ENCODE measurements around the gene PGS1.

The PGS1 gene

DNA sequence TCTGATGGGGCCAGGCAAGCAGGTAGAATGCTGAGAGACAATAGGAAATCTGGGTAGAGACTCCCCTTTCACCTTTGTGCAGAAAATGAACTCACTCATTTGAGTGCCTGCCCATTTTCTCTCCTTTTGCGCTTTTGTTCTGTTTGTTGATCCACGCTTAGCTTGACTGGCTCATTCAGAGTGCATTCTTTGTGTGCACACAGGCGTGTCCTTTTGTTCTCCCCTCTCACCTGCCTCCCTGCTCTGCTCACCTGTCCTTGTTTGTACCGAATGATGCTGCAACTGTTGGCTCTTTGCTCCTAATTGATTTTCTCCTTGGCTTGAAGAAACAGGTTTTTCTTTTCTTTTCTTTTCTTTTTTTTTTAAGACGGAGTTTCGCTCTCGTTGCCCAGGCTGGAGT lies 15.8 kb downstream of the PGS1 start:
- DNase-seq (ENCODE audit: insufficient read length) = no peak
- no peak for FAIRE-seq
- no peak for TF ChIP-seq POLR2A (IDR thresholded peaks at IDR 0.05; ENCODE audit: low read depth, low read length)
- no peak for TF ChIP-seq POLR2AphosphoS5 (IDR thresholded peaks at IDR 0.05; ENCODE audit: low read depth, low read length)
- TF ChIP-seq TAF1 (IDR thresholded peaks at IDR 0.05; ENCODE audit: borderline replicate concordance, low read depth, low read length) = no peak

DNA sequence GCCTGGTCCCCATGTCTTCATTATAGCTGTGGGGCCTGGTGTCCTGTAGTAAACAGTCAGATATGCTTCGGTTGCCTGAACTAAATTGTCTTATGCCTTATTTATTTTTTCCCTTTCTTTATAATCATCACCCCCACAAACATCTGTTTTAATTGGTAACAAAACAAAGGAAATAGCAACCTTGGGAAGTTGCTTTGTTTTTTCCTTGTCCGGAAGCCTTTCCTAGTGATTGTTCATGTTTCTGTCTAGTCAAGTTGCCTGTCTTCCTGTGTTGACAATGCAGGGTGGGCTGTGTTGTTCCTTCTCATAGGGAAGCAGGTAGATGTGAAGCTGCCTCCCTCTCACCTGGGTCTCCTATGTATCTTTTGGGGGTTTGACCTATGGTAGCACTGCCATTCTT lies 16.7 kb downstream of the PGS1 start:
- FAIRE-seq (no peak), DNase-seq (ENCODE audit: insufficient read length) (no peak)
- TF ChIP-seq TAF1 (IDR thresholded peaks at IDR 0.05; ENCODE audit: borderline replicate concordance, low read depth, low read length) (no peak), POLR2A (IDR thresholded peaks at IDR 0.05; ENCODE audit: low read depth, low read length) (no peak), POLR2AphosphoS5 (IDR thresholded peaks at IDR 0.05; ENCODE audit: low read depth, low read length) (no peak)

DNA sequence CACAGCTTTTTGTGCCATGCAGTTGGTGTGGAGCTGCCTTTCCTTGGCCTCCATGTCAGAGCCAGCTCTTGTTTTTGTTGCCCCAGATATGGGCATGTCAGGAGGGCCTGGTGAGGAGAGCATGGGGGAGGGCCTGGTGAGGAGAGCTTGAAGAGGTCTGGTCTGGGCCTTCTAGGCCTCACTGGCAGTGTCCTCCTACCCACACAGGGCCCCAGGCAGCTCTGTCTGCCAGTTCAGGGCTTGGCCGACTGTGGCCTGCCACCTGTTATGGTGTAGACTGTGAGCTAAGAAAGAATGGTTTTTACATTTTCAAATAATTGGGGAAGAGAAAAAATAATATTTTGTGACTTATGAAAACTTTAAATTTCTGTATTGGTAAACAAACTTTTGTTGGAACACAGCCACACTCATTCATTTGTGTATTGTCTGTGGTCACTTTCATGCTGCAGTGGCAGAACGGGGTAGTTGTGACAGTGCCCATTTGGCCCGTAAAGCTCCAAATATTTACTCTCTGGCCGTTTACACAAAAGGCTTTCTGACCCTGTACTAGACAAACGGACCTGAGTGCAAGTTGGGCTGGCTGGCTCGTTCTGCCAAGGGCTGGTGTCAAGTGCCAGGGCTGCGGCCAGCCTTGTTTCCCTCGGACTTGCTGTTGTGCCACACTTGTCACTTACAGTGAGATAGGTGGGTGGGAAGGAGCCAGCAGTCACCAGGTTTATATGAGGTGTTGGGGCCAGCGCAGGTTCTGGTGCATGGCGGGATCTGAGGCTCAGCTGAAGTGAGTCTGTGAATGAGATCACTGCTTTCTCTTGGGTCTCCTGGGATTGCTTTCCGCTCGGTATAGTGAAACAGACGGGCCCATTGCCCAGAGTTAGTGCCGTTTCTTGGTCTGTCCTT lies 18.2 kb downstream of the PGS1 start:
- TF ChIP-seq POLR2AphosphoS5 (IDR thresholded peaks at IDR 0.05; ENCODE audit: low read depth, low read length) = no peak
- TF ChIP-seq POLR2A (IDR thresholded peaks at IDR 0.05; ENCODE audit: low read depth, low read length) = no peak
- no peak for TF ChIP-seq TAF1 (IDR thresholded peaks at IDR 0.05; ENCODE audit: borderline replicate concordance, low read depth, low read length)
- DNase-seq (ENCODE audit: insufficient read length) = no peak
- FAIRE-seq = no peak

DNA sequence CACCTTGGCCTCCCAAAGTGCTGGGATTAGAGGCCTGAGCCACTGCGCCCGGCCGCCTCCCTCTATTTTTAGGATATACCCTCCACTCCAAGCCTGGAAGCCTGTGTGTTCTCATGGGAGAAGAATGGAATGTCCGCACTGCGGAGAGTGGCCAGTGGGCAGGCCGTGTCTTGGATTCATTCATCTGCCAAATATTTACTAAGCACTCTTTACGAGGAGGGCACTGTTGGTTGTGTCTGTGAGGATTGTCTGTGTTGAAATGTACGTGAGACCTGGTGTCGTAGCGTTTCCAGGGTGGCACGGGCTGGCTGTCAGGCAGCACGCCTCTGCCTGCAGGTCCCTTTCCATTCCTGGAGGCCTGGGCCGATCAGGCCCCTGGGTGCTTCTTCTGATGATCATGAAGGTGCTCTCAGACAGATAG lies 19.2 kb downstream of the PGS1 start:
- FAIRE-seq (no peak), DNase-seq (ENCODE audit: insufficient read length) (no peak)
- TF ChIP-seq POLR2A (IDR thresholded peaks at IDR 0.05; ENCODE audit: low read depth, low read length) = no peak

DNA sequence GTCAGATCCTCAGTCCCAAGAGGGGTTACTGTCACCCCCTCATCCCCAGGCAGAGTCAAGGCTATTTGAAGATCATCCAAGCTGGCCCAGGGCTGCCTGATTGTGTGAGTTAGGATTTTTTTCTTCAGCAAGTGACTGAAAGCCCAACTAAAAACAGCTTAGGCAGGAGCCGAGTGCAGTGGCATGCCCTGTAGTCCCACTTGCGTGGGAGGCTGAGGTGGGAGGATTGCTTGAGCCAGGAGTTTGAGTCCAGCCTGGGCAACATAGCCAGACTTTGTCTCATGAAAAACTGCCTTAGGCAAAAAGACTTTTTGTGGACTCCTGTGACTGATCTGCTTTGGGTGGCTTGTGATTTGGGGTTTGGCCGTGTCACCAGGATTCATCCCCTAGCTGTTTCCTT lies 19.9 kb downstream of the PGS1 start:
- FAIRE-seq (no peak), DNase-seq (ENCODE audit: insufficient read length) (no peak)
- TF ChIP-seq POLR2A (IDR thresholded peaks at IDR 0.05; ENCODE audit: low read depth, low read length) (no peak), POLR2AphosphoS5 (IDR thresholded peaks at IDR 0.05; ENCODE audit: low read depth, low read length) (no peak), TAF1 (IDR thresholded peaks at IDR 0.05; ENCODE audit: borderline replicate concordance, low read depth, low read length) (no peak)

DNA sequence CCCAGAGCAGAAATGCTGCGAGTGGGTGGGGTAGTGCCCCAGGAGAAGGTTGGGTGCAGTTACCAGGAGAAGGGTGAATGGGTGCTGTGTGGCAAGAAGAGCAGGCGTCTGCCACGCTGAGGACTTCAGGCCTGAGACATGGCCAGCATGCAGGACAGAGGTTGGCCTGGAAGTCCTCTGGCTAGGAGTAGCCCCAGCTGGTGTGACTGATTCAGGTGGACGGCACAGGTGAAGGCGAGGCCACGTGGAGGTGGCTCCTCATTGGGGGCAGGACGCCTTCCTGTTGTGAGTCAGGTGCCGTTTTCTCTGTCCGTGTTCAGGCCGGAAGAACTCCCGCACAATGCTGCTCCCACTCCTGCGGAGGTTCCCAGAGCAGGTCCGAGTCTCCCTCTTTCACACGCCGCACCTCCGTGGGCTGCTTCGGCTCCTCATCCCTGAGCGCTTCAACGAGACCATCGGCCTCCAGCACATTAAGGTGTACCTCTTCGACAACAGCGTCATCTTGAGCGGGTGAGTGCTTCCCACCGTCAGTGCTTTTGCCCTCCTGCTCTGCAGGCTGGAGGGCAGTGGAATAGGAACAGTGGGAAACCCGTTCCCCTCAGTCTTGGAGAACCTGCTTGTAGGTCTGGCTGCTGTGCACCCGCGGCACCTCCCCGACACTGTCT lies 20.7 kb downstream of the PGS1 start:
- no peak for FAIRE-seq
- no peak for DNase-seq (ENCODE audit: insufficient read length)
- 0 out of 2 replicates have a peak, but pooled peaks have one; percentile 16 for TF ChIP-seq POLR2A (IDR thresholded peaks at IDR 0.05; ENCODE audit: low read depth, low read length)
- TF ChIP-seq POLR2AphosphoS5 (IDR thresholded peaks at IDR 0.05; ENCODE audit: low read depth, low read length) = no peak
- no peak for TF ChIP-seq TAF1 (IDR thresholded peaks at IDR 0.05; ENCODE audit: borderline replicate concordance, low read depth, low read length)

DNA sequence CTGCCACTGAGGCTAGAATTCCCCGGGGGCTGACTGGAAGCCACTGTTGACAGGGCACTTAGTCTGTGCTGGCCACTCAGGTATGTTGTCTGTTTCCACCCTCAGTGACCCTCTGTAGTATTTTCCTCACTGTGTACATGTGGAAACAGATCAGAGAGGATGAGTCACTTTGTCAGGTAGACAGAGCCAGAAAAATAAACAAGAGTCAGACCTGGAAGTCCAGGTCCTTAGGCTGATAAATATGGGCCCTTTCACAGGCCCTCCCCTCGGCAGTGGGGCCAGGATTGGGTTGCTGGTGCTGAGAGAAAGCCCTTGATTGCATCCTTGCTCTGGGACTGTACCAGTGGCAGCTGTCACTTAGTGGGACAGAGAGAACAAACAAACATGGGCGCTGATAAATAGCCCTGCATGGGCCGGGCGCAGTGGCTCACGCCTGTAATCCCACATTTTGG lies 21.3 kb downstream of the PGS1 start:
- FAIRE-seq (no peak), DNase-seq (ENCODE audit: insufficient read length) (no peak)
- TF ChIP-seq POLR2A (IDR thresholded peaks at IDR 0.05; ENCODE audit: low read depth, low read length) (no peak), TAF1 (IDR thresholded peaks at IDR 0.05; ENCODE audit: borderline replicate concordance, low read depth, low read length) (no peak), POLR2AphosphoS5 (IDR thresholded peaks at IDR 0.05; ENCODE audit: low read depth, low read length) (no peak)

DNA sequence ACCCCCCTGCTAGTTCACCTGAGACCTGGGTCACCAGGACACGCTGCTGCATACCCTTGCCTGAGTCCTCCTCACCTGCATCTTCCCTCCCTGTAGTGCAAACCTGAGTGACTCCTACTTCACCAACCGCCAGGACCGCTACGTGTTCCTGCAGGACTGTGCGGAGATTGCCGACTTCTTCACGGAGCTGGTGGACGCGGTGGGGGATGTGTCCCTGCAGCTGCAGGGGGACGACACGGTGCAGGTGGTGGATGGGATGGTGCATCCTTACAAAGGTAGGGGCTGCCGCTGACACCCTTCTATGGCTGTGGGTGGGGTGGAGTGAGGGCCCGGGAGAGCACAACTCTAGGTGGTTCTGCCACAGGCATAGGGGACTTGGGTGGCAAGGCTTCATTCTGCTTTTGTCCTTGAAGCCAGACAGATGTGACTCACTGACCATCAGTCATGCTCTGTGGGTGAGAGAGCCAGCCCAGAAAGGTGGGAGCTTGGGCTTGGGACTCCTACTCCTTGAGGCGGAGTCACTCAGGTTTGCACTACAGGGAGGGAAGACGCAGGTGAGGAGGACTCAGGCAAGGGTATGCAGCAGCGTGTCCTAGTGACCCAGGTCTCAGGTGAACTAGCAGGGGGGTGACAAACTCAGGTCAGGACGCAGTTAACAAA lies 22.3 kb downstream of the PGS1 start:
- DNase-seq (ENCODE audit: insufficient read length) (no peak), FAIRE-seq (no peak)
- TF ChIP-seq POLR2AphosphoS5 (IDR thresholded peaks at IDR 0.05; ENCODE audit: low read depth, low read length) = no peak
- TF ChIP-seq TAF1 (IDR thresholded peaks at IDR 0.05; ENCODE audit: borderline replicate concordance, low read depth, low read length) = no peak
- no peak for TF ChIP-seq POLR2A (IDR thresholded peaks at IDR 0.05; ENCODE audit: low read depth, low read length)

DNA sequence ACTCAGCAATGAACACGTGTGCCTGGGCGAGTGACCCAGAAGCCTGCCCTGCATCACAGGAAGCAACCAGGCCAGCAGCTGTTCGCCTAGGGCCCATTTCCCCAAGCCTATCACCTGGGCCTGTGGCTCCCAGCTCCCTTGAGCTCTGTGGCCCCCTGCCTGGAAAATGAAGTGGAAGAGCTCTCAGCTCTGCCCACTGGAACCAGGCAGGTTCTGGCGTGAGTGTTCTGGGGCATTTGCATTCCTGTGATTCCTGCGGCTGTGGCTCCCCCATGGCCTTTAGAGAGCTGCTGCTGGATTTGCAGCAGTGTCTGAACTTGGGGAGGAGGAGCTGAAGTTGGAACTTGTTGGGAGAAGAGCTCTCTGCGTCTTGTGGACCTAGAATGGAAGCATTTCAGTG lies 22.8 kb downstream of the PGS1 start:
- FAIRE-seq (no peak), DNase-seq (ENCODE audit: insufficient read length) (no peak)
- TF ChIP-seq POLR2AphosphoS5 (IDR thresholded peaks at IDR 0.05; ENCODE audit: low read depth, low read length) (no peak), POLR2A (IDR thresholded peaks at IDR 0.05; ENCODE audit: low read depth, low read length) (no peak), TAF1 (IDR thresholded peaks at IDR 0.05; ENCODE audit: borderline replicate concordance, low read depth, low read length) (no peak)

DNA sequence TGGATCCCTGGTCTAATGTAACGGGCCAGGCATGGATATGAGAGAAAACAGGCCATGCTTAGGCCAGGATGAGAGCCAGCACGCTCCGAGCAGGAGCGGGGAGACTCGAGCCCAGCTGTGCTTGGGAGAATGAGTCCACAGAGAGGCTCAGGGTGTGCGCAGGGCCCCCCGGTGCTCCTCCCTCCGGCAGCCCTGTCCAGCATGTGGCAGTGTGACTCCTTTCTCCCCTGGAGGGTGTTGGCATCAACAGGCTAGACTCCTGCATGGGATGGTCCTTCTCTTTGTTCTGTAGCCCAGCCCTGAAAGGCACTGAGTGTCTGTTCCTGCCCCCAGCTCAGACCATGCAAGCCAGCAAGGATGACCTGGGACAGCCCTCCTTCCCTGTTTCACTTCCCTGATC lies 23.4 kb downstream of the PGS1 start:
- FAIRE-seq (no peak), DNase-seq (ENCODE audit: insufficient read length) (no peak)
- TF ChIP-seq POLR2AphosphoS5 (IDR thresholded peaks at IDR 0.05; ENCODE audit: low read depth, low read length) (no peak), TAF1 (IDR thresholded peaks at IDR 0.05; ENCODE audit: borderline replicate concordance, low read depth, low read length) (no peak)

DNA sequence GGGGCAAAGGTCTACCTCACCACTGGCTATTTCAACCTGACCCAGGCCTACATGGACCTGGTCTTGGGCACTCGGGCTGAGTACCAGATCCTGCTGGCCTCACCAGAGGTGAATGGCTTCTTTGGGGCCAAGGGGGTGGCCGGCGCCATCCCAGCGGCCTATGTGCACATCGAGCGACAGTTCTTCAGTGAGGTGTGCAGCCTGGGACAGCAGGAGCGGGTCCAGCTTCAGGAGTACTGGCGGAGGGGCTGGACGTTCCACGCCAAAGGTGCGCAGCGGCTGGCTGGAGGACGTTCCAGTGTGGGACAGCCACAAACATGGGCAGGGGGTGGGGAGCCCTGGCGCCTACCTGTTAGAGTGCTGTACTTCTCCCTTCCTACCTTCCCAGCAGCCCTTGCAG lies 25.4 kb downstream of the PGS1 start:
- no peak for DNase-seq (ENCODE audit: insufficient read length)
- FAIRE-seq = no peak
- TF ChIP-seq POLR2A (IDR thresholded peaks at IDR 0.05; ENCODE audit: low read depth, low read length) (no peak), TAF1 (IDR thresholded peaks at IDR 0.05; ENCODE audit: borderline replicate concordance, low read depth, low read length) (no peak), POLR2AphosphoS5 (IDR thresholded peaks at IDR 0.05; ENCODE audit: low read depth, low read length) (no peak)

Data from GM12892 (cell line).